GM18873 (cell line): ENCODE results near the gene ZNF627.
"Not testable (repeated sequence)": the region's sequence is repeated elsewhere in the genome, so short reads cannot be mapped to it uniquely, and the experiment has no call there.

ENCODE experiments used
- ATAC-seq: cut with Tn5 transposase; IDR thresholded peaks from one replicate; pipeline ENCODE4 v1.9.1; 2021; ENCODE audit warnings: mild to moderate bottlenecking, moderate library complexity, moderate number of reproducible peaks; ENCODE audit not compliant: unreplicated experiment, low FRiP score

ZNF627 gene

GRCh38 chr19:11573763-11574162, 23.5 kb upstream of the ZNF627 start:
- not testable (repeated sequence) for ATAC-seq

DNA sequence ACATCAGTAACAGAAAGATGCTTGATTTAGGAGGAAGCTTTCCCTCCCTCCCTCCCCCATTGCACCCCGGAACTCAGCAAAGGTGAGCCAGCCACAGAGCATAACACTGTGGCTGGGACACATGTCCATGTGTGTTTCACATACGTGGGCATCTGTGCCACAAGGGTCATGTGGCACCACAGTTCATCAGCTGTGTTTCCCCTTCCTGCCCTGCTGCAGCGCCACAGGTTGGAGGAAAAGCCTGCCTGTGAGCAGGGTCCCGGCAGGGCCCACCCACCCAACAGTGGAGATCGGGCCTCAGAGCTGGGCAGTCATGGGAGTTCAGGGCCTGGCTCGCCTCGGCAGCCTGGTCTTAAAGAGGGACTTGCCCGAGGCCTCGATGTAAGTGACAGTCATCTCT, 22.6 kb upstream of the ZNF627 start:
- no peak for ATAC-seq

- no peak for ATAC-seq
Observed at GRCh38 chr19:11576227-11576626, 21.1 kb upstream of the ZNF627 start.

DNA sequence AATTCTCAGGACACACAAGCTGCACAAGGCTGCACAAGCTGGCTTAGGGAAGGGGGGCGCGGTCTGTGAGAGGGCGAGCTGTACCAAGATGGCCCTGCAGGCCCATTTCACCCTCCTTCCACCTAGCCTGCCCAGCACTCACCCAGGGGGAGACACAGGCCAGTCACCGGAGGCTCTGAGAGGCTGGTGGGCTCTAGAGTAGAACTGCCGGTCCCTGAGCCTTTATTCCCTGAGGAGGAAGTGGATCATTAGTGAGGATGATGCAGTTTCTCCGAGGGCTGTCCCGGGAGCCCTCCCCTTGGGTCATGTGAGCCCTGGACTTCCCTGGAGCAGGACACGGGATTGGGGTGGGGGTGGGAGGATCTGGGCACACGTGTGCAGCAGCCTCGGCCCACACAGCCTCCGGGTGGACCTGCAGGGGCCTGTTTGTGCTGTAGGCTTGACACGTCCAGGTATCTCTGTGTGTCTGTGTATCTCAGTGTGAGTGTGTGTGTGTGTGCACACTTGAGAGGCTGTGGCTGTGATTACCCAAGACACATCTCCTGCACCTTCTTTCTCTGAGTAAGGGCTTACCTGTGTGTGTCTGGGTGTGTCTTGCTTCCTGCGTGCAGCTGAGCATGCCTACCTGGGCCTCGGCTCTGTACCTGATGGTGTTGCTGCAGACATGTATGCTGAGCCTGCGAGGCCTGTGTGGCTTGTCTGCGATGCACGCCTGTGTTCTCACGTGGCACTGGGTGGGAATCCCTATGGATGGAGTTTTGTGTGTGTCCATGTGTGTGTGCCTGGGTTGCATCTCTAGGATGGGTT, 19.6 kb upstream of the ZNF627 start, which contains the start of gene ACP5:
Gene ACP5, minus strand, starts transcription at position 195 of the 807 bp plus-strand sequence. CDS start 328 bp downstream, outside the sequence.
- no peak for ATAC-seq

DNA sequence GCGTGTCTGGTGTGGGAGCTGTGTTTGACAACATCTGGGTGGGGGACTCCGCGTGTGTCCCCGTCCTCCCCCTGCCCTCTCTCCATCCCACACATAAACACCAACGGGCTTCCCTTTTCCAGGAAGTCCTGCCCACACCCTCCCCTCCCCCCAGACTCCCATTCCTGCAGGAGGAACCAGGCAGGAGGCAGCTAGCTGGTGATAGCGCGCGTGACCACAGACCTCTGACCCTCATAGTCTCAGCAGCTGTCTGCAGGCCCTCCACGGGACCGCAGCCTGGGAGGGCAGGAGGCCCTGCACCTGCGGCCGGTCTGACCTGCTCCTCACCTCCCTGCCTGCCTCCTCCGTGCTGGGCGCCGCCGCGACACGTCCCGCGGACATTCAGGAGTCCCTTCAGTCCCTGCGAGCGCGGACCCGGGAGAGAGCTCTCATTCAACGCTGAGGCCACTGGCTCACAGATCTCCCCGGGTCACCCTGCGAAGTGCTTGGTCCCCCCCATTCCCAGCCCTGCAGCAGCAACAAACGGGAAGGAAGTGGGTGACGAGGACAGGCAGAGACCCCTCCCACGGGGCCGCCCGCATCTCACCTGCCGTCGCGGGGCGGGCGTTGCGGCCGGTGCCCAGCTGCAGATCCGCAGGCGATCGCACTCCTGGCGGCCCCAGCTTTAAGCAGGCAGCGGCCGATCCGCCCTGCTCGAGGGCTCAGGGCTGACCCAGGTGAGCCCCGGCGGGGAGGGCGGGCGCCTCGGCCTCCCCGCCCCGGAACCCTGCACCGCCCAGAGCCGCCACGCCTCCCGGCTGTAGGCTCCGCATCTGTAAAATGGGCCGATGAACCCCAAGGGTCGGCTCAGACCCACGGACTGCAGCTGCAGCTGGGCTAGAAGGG, 18.8 kb upstream of the ZNF627 start:
- no peak for ATAC-seq

DNA sequence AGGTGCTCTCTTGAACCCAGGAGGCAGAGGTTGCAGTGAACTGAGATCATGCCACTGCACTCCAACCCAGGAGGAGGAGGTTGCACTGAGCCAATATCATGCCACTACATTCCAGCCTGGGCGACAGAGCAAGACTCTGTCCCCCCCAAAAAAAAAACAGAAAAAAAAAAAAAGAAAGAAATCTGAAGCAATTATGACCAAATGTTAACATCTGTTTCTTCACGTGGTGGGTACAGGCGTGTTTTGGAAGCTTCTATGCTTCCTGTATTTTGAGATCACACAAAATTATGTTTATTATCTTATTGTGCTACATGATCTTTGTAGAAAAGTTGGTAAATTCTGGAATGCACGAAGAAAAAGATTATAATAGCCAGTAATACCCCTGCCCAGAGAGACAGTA, 17.2 kb upstream of the ZNF627 start:
- ATAC-seq = no peak

DNA sequence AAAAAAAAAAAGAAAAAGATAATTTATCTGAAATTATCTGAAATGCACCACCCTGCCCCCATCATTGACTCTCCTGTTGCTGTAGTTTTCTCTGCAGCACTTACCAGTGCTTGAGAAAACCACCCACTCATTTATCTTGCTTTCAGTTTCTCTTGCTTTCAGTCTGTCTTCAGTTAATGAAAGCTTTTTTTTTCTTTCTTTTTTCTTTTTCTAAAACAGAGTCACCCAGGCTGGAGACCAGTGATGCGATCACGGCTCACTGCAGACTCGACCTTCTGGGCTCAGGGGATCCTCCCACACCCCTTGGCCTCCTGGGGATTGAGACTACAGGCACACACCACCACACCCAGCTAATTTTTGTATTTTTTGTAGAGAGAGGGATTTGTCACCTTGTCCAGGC, 15.5 kb upstream of the ZNF627 start:
- ATAC-seq = peak; percentile 77

DNA sequence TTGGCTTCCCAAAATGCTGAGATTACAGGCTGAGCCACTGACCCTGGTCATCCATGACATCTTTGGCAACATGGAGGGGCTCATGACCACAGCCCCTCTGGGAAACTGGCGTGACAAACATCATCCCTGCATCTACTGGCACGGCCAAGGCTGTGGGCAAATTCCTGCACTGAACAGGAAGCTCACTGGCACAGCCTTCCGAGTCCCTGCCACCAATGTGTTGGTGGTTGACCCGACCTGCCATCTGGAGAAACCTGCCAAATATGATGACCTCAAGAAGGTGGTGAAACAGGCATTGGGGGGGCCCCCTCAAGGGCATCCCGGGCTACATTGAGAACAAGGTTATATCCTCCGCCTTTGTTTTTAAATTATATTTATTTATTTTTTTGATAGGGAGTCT, 11.0 kb upstream of the ZNF627 start:
- no peak for ATAC-seq

- ATAC-seq = no peak
Observed at GRCh38 chr19:11587302-11587974, 9.8 kb upstream of the ZNF627 start.

- ATAC-seq = no peak
Observed at GRCh38 chr19:11587975-11588631, 9.2 kb upstream of the ZNF627 start.

- no peak for ATAC-seq
Observed at GRCh38 chr19:11594084-11594483, 3.2 kb upstream of the ZNF627 start.

- no peak for ATAC-seq
Observed at GRCh38 chr19:11596156-11596555, 1.1 kb upstream of the ZNF627 start.

- ATAC-seq = no peak
Observed at GRCh38 chr19:11598103-11598483, 810 bp downstream of the ZNF627 start.

DNA sequence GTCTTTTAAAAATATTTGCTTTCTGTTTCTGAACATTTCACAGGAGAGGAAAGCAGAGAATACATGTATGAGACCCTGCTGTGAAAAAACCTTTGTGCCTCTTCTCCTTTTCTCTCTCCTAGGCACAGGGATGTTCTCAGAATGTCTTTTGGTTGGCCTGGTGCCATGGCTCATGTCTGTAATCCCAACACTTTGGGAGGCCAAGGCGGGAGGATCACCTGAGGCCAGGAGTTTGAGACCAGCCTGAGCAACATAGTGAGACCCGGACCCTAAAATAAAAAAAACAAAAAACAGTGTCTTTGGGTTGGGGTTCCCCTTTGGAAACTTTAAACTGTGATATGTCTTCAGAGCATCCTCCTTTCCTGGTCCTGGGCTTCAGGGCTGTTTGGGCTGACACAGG, 1.5 kb downstream of the ZNF627 start:
- no peak for ATAC-seq

DNA sequence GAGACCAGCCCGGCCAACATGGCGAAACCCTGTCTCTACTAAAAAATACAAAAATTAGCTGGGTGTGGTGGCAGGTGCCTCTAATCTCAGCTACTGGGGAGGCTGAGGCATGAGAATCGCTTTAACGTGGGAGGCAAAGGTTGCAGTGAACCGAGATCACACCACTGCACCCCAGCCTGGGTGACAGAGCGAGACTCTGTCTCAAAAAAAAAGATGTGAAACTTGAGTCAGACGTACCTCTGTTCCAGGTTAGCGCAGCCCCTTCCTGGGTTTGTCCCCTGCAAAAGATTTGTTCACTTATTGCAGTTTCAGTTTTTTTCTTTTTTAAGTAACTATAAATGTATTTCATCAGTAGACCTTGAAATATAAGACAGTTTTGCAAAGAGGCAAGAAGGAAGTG, 2.4 kb downstream of the ZNF627 start:
- ATAC-seq = not testable (repeated sequence)

- no peak for ATAC-seq
Observed at GRCh38 chr19:11606484-11606883, 9.2 kb downstream of the ZNF627 start.

DNA sequence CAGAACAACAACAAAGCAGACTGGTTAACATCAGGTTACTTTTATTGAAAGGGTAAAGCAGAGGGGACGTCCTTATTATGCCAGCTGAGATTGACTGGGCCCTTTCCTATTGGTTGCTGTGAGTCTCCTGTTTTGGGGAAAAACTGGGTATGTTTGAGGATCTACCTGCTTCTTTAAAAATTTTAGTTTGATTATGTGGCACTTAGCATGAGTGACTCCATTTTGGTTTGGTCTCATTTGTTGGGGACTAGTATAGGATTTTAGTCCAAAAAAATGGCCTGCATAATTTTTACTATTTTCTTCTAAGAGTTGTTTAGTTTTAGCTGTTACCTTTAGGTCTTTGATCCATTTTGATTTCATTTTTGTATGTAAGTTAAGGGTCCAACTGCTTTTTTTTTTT, 14.4 kb downstream of the ZNF627 start:
- no peak for ATAC-seq

- no peak for ATAC-seq
Observed at GRCh38 chr19:11612816-11613511, 15.7 kb downstream of the ZNF627 start.

- ATAC-seq = no peak
Observed at GRCh38 chr19:11617180-11618062, 20.1 kb downstream of the ZNF627 start.
